ENCODE data around the gene RIN3.

The RIN3 gene, protein sequence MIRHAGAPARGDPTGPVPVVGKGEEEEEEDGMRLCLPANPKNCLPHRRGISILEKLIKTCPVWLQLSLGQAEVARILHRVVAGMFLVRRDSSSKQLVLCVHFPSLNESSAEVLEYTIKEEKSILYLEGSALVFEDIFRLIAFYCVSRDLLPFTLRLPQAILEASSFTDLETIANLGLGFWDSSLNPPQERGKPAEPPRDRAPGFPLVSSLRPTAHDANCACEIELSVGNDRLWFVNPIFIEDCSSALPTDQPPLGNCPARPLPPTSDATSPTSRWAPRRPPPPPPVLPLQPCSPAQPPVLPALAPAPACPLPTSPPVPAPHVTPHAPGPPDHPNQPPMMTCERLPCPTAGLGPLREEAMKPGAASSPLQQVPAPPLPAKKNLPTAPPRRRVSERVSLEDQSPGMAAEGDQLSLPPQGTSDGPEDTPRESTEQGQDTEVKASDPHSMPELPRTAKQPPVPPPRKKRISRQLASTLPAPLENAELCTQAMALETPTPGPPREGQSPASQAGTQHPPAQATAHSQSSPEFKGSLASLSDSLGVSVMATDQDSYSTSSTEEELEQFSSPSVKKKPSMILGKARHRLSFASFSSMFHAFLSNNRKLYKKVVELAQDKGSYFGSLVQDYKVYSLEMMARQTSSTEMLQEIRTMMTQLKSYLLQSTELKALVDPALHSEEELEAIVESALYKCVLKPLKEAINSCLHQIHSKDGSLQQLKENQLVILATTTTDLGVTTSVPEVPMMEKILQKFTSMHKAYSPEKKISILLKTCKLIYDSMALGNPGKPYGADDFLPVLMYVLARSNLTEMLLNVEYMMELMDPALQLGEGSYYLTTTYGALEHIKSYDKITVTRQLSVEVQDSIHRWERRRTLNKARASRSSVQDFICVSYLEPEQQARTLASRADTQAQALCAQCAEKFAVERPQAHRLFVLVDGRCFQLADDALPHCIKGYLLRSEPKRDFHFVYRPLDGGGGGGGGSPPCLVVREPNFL

DNA sequence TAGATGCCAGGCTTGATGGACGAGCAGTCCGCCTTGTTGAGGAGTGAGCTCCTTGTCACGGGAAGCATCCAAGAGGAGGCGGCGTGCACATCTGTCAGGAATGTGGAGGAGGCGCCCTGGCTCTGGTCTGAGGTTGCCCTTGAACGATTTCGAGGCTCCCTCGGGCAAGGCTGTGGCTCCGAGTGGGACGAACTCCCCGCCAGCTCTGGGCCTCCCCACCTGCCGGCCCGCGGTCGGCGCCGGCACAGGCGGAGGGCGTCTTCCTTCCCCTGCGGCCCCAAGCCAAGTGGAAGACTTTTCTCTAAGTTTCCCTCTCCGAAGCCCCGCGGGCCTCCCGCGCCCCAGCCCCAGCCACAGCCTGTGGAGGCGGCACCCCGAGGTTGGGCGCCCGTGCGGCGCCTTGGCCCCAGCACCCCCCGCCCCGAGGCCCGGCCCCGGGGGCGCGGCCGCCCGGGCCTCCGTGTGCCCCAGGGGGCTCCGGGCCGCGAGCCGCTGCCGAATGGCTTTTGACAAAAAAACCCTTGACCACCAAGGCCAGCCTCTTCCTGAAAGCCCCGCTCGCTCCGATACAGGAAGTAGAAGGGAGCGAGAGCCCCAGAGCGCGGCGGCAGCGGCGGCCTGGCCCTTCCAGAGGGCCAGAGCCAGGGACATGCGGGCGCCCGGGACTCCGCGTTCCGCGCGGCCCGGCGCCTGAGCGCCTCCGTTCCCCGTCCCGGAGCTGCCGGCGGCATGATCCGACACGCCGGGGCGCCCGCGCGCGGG lies at the start of gene RIN3:
Gene RIN3 (plus strand): TSS at position 578 of the 762 bp plus-strand sequence. CDS start 152 bp downstream, at position 730.
- DNase-seq: peak; percentile 72

- DNase-seq: no peak
Observed at GRCh38 chr14:92464156-92464555, 49.4 kb upstream of the RIN3 start.

GRCh38 chr14:92464716-92465115 lies 48.9 kb upstream of the RIN3 start:
- no peak for DNase-seq

DNA sequence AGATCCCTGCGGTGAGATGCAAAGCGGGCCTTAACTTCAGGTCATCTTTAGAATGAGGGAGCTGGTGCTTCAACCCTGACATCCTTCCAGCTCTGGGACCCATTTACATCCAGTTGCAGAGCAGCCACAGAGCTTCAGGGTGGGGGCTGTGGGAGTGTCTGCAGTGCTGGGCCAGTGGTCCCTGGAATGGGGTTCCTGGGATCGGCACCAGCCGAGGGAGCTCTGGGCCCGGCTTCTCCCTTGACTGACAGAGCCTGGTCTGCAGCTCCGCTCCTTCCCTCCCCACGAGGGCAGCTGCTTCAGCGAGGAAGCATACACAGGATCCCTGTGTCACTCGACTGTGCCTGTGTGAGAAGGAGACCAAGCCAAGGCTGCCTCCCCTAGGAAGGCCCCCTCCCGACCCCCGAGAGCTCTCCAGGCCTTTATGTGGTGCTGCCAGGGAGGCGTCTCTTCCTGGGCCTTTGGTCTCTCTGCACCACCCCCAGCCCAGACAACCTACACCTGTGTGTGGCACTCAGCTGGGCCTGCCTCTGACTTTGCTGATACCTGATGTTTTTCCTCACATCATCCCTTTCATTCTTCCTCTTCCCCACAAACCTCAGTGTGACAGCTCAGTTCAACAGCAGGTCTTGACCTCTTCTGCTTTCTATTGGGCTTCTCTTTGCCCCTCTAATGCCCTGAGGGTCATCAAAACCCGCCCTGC lies 48.1 kb upstream of the RIN3 start:
- DNase-seq: no peak

DNA sequence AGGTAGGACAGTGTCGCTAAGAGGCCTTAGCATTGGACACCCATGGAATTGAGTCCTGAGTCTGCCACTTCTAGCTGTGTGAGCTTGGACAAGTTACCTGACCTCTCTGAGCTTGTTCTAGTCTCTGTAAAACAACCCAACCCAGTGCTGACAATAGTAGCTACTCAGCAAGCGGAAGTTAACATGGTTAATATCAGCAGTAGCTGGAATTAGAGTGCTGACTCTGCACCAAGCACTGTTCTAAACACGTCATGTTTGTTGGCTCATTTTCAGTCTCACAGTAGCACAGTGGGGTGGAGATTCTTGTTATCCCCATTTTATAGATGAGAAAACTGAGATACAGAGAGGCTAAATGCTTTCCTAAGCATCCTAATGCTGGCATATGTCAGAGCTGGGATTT lies 47.5 kb upstream of the RIN3 start:
- no peak for DNase-seq

DNA sequence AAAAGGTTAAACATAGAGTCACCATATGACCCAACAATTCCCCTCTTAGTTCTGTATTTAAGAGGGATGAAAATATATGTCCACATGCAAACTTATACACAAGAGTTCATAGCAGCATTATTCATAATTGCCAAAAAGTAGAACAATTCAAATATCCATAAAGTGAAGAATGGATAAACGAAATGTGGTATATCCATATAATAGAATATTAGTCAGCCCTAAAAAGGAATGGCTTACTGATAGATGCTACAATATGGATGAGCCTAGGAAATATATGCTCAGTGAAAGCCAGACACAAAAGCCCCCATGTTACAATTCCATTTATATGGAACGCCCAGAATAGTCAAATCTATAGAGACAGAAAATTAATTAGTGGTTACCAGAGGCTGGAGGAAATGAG lies 44.1 kb upstream of the RIN3 start:
- no peak for DNase-seq

- no peak for DNase-seq
Observed at GRCh38 chr14:92470215-92470614, 43.4 kb upstream of the RIN3 start.

DNA sequence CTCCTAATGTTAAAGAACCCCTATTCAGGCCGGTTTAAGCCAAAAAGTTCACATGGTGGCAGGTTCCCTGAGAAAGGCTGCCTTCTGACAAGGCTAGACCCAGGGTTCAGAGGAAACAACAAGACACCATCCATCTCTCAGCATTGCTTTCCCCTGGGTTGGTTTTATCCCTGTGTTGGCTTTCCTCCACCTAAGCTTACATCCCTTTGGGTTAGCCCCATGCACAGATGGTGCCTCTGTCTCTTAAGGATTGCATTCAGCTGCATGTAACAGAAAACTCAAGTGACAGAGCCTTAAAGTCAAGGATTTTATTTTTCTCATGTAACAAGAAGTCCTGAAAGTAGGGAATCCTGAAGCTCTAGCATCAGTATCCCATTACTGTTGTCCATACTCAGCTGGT lies 42.8 kb upstream of the RIN3 start:
- DNase-seq: no peak

DNA sequence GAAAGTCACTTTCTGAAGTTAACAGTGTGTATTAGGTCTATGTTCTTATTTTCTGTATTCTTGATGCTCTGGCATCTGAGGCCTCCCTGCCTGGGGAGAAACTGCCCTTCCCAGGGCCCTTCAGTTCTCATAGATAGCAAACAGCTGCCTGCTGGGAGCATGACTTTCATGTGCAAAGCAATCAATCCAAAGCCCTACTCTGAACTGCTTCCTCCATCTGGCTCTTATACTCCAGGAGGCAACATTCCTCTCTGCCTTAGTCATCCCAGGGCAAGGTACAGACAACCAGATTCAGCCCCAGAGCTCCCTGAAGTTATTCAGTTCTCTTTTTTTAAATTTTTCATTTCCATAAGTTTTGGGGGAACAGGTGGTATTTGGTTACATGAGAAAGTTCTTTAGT lies 41.7 kb upstream of the RIN3 start:
- DNase-seq: no peak

- DNase-seq: no peak
Observed at GRCh38 chr14:92472860-92473259, 40.7 kb upstream of the RIN3 start.

GRCh38 chr14:92473261-92473968 lies 40.2 kb upstream of the RIN3 start:
- DNase-seq: no peak

DNA sequence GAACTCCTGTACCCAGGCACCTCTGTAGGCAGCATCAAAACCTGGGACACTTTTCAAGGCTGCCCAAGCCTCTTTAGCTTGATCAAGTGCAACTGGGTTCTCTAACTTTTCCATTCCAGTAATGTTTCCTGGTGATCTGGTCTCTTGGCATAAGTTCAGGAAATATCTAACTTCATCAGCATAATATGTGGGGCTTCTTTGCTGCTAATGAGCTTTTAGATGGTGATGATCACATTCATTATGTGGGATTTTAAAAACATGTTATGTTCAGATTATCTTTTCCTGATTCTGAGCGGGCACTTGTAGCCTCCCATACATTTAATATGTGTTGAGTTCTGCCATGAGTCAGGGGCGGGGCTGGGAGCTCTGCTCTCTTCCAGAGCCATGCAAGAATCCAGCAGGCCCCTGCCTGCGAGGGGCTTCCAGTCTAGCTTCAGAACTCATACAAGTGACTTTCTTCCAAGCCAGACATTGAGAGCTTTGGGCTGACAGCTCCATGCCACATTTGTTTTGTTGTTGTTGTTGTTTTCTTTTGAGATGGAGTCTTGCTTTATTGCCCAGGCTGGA lies 39.5 kb upstream of the RIN3 start:
- no peak for DNase-seq

- peak; percentile 49 for DNase-seq
Observed at GRCh38 chr14:92475037-92475436, 38.5 kb upstream of the RIN3 start.

- no peak for DNase-seq
Observed at GRCh38 chr14:92475451-92476187, 38.0 kb upstream of the RIN3 start.

DNA sequence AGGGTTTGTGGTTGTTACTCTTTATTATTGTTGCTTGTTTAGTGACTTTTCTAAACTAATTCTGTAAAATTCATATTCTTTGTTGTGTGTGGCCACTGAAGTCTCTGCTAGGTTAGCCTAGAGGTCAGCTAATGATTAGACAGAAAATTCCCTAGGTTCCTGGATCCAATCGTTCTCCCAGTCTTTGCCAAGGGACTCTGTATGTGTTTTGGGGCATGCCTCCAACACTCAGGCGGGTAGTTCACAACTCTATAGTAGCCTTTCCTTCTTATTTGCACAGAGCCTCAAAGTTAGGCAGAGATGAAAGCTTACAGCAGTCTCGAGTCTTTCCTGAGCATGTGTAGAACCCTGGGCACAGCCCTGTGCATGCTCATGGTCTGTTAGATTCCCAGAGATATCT lies 32.7 kb upstream of the RIN3 start:
- DNase-seq: no peak

GRCh38 chr14:92481386-92481785 lies 32.2 kb upstream of the RIN3 start:
- no peak for DNase-seq

GRCh38 chr14:92481811-92482555 lies 31.6 kb upstream of the RIN3 start:
- DNase-seq: peak; percentile 48

- DNase-seq: no peak
Observed at GRCh38 chr14:92482621-92483319, 30.8 kb upstream of the RIN3 start.

DNA sequence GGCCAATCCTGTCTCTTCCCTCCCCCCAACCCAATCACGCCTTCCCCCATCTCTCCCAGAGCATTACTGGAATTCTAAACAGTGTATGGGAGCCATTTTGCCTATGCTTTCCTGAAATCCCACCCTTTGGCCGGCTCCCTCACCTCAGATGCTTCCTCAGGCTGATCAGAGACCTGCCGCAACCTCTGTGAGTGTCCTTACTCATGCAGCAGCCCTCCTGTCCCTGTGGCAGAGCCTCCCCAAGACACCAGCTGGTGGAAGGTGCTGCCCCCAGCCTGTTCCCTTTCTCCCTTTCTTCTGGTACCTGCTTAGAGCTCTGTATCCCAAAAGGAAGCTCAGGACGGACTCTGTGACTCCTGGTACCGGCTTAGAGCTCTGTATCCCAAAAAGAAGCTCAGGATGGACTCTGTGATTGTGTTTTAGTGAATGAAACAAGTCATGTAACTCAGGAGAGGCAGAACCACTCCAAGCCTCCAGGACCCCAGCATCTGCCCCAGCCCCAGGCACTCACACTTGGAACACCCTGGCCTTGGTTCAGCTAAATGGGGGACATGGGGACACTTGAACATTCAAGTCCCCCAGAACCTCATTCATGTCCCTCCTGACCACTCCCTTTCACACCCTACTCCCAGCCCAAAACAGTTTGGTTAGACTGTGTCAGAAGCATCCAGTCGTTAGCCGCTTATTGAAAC lies 29.3 kb upstream of the RIN3 start:
- peak; percentile 13 for DNase-seq

Data from NCI-H69 (cell line).